IPS-20b (cell line): ENCODE results near the gene TRIAP1.

Experiments used
- H3K27ac ChIP-seq: one replicate; pipeline ENCODE4 v1.5.1; 2013; ENCODE audit warnings: low read length
- H3K27me3 ChIP-seq: 2 replicates; pipeline ENCODE4 v1.6.1; 2013; ENCODE audit warnings: mild to moderate bottlenecking, low read length, inconsistent platforms; ENCODE audit not compliant: insufficient read depth
- H3K36me3 ChIP-seq: 2 replicates; pipeline ENCODE4 v1.6.1; 2013; ENCODE audit warnings: low read depth, mild to moderate bottlenecking, inconsistent platforms, low read length, moderate library complexity; ENCODE audit not compliant: insufficient read depth
- H3K4me1 ChIP-seq: 2 replicates; pipeline ENCODE4 v1.6.1; 2013; ENCODE audit warnings: mild to moderate bottlenecking, control low read depth, inconsistent platforms, low read length, moderate library complexity; ENCODE audit not compliant: insufficient read depth
- H3K4me3 ChIP-seq: 2 replicates; pipeline ENCODE4 v1.5.1; 2013; ENCODE audit warnings: mild to moderate bottlenecking, low read length, inconsistent platforms
- H3K9ac ChIP-seq: 2 replicates; pipeline ENCODE4 v1.6.1; 2013; ENCODE audit warnings: low read depth, mild to moderate bottlenecking, inconsistent platforms, low read length, moderate library complexity
- H3K9me3 ChIP-seq: 2 replicates; pipeline ENCODE4 v1.6.1; 2013; ENCODE audit warnings: mild to moderate bottlenecking, low read depth, low read length, inconsistent platforms; ENCODE audit not compliant: insufficient read depth

Gene TRIAP1

DNA sequence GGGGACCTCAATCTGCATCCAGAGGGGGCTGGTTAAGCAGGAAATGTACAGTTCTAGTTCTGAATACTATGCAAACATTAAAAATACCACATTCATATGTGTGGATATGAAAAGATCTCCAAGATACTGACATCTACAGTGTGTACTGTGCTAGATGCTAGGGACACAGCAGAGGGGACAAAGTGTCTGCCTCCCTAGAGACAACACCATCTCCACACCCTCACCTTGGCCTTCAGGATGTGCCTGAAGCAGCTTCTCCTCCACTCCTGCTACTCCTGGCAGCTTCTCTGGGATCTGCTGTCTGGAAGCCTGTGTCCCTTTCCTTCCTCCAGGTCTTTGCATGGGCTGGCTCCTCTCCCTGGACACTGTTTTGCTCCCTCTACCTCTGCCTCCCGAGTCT lies 34.0 kb upstream of the TRIAP1 start:
- Histone ChIP-seq H3K9ac (peak overlapping the region; percentile 17; the same call in 1 of the 2 replicates), H3K4me1 (no peaks in the 10 kb centered on the region), H3K27ac (no peak overlapping the region), H3K4me3 (no peak overlapping the region), H3K9me3 (no peaks in the 10 kb centered on the region), H3K27me3 (no peaks in the 10 kb centered on the region), H3K36me3 (no peaks in the 10 kb centered on the region)

DNA sequence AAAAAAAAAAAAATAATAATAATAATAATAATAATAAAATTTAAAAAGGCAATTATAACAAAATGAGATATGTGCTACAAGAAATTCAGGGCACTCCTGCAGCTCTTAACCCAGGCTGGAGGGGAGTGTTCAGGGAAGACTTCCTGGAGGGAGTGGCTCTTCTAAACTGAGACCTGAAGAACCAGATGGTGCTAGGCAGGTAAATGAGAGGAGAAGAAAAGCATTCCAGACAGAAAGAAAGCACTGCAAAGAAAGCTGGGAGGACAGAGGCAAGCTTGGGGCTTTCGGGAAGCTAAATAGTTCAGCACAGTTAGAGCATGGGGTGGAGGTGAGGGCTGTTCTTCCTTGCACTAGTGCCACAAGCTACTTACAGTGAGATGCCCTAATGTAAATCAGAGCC lies 33.3 kb upstream of the TRIAP1 start:
- Histone ChIP-seq H3K27me3 (no peaks in the 10 kb centered on the region), H3K36me3 (no peaks in the 10 kb centered on the region), H3K9ac (no peak overlapping the region), H3K9me3 (no peaks in the 10 kb centered on the region), H3K4me3 (no peak overlapping the region), H3K4me1 (0 out of 2 replicates have a peak, but pooled peaks cover 2% of the 10 kb centered on the region), H3K27ac (no peak overlapping the region)

GRCh38 chr12:120475643-120476042 lies 29.5 kb upstream of the TRIAP1 start:
- Histone ChIP-seq H3K4me3 (no peak overlapping the region), H3K36me3 (no peaks in the 10 kb centered on the region), H3K27me3 (no peaks in the 10 kb centered on the region), H3K4me1 (0 out of 2 replicates have a peak, but pooled peaks cover 5% of the 10 kb centered on the region), H3K9me3 (no peaks in the 10 kb centered on the region), H3K27ac (no peak overlapping the region), H3K9ac (no peak overlapping the region)

DNA sequence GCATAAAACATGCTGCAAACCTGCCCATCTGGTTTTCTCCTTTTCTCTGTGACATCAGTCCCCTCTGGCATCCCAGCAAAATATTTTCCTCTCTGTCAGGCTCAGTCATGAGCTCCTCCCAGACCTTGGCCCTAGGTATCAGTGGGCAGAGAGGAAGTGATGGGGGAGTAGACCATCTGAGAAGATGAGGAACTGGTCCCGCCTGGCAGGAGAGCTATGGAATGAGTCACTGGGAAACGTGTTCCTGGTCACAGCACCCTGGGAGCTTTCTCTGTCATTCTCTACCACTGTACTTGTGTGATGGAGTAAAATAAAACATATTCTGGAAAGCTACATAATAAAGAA lies 28.4 kb upstream of the TRIAP1 start:
- no peaks in the 10 kb centered on the region for H3K9me3 ChIP-seq
- no peak overlapping the region for H3K9ac ChIP-seq
- H3K27ac ChIP-seq, result no peak overlapping the region

GRCh38 chr12:120473807-120474615 lies 27.8 kb upstream of the TRIAP1 start:
- Histone ChIP-seq H3K27ac (no peak overlapping the region), H3K9me3 (no peaks in the 10 kb centered on the region), H3K4me3 (no peak overlapping the region), H3K27me3 (no peaks in the 10 kb centered on the region), H3K4me1 (0 out of 2 replicates have a peak, but pooled peaks cover 5% of the 10 kb centered on the region), H3K36me3 (no peaks in the 10 kb centered on the region), H3K9ac (no peak overlapping the region)

More for the DNA sequence above, 28.4 kb upstream of the TRIAP1 start:
- H3K27me3 ChIP-seq, result no peaks in the 10 kb centered on the region
- no peak overlapping the region for H3K4me3 ChIP-seq
- H3K36me3 ChIP-seq, result no peaks in the 10 kb centered on the region
- H3K4me1 ChIP-seq, result 0 out of 2 replicates have a peak, but pooled peaks cover 5% of the 10 kb centered on the region

DNA sequence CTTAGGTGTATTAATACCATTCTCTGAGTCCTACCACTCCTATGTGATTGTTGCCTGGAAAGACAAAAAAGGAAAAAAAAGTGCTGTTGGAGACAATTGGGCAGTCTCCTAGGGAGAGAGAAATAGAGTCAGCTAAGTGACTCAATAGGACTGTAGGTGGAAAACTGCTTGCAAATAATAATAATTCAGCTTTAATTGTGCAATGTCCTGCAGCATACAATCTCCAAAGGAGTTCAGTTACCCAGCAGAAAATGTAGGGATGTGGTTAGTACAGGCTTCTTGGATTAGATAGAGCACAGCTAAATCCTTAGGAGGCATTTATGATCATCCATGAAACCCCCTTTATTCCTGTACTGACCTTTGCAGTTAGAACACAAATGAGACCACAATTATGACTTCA lies 26.3 kb upstream of the TRIAP1 start:
- Histone ChIP-seq H3K36me3 (peaks cover 2% of the 10 kb centered on the region), H3K9ac (no peak overlapping the region), H3K4me3 (no peak overlapping the region), H3K27ac (no peak overlapping the region), H3K4me1 (peaks cover 7% of the 10 kb centered on the region; the same call in 1 of the 2 replicates), H3K9me3 (no peaks in the 10 kb centered on the region), H3K27me3 (no peaks in the 10 kb centered on the region)

DNA sequence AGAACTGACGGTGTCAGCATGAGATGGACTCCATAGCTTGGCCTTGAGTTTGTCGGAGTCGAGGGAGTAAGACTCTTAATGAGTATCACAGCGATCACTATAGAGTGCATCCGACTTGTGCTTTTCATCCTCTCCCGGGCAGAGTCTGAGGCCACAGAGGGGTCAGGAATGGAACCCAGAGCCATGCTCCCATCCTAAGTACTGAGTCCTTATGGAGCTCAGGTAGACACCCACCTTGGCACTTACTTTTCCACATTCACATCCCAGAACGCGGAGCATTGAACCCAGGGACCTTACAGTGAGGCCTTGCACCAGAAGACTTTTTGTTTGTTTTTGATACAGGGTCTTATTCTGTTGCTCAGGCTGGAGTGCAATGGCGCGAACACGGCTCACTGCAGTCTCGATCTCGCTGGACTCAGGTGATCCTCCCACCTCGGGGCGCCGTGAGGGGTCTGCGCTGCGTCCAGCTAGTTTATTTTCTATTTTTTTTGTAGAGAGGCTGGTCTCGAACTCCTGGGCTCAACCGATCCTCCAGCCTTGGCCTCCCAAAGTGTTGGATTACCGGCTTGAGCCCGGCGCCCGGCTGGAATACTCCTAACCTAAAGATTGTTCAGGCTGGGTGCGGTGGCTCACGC lies 24.1 kb upstream of the TRIAP1 start:
- Histone ChIP-seq H3K27me3 (no peaks in the 10 kb centered on the region), H3K4me3 (peak overlapping the region; percentile 91), H3K36me3 (peaks cover 23% of the 10 kb centered on the region), H3K9me3 (no peaks in the 10 kb centered on the region), H3K9ac (peak overlapping the region; percentile 75; the same call in 1 of the 2 replicates), H3K4me1 (peaks cover 9% of the 10 kb centered on the region; the same call in 1 of the 2 replicates), H3K27ac (no peak overlapping the region)

GRCh38 chr12:120469450-120470149 lies 23.4 kb upstream of the TRIAP1 start, which contains the start of gene SRSF9:
Gene SRSF9 (minus strand): TSS chr12:120469748. CDS start chr12:120469609, 139 bp downstream.
- peaks cover 30% of the 10 kb centered on the region for H3K36me3 ChIP-seq
- peak within 1 kb of the TSS; percentile 89 for H3K9ac ChIP-seq
- H3K4me1 ChIP-seq, result peaks cover 9% of the 10 kb centered on the region; the same call in 1 of the 2 replicates
- H3K27me3 ChIP-seq, result no peaks in the 10 kb centered on the region
- H3K9me3 ChIP-seq, result no peaks in the 10 kb centered on the region
- H3K27ac ChIP-seq, result peak within 1 kb of the TSS; percentile 83
- peak within 1 kb of the TSS; percentile 91 for H3K4me3 ChIP-seq

DNA sequence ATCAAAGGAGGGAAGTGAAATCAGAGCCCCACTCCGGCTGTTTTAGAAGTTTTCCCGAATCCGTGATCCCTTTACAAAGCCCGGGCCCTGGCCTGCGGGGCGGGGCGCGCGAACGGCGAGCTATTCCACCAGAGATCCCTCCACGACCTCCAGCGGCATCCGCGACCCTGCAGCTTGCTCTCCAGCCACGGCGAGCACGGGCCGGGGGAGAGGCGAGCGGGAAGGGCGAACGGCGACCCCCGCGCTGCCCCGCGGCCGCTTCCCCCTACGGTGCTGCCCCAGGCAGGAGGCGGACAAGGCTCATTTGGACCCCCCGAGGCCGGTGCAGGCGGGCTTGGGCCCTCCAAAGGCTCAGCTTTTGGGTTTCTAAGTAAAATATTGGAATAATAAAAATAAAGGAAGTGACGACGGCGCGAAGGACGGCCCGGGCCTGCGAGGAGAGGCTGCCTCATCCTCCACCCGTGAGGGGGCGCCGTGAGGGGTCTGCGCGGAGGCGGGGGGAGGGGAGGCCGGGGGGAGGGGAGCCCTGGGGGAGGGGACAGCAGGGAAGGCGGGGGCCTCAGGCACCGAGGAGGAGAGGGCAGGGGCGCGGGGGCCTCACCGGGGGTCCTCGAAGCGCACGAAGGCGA lies 22.8 kb upstream of the TRIAP1 start:
- peak overlapping the region; percentile 89 for H3K9ac ChIP-seq
- H3K9me3 ChIP-seq, result no peaks in the 10 kb centered on the region
- H3K36me3 ChIP-seq, result peaks cover 36% of the 10 kb centered on the region
- peaks cover 4% of the 10 kb centered on the region; the same call in 1 of the 2 replicates for H3K4me1 ChIP-seq
- peak overlapping the region; percentile 83 for H3K27ac ChIP-seq
- H3K27me3 ChIP-seq, result no peaks in the 10 kb centered on the region
- peak overlapping the region; percentile 91 for H3K4me3 ChIP-seq

- Histone ChIP-seq H3K4me3 (peak overlapping the region; percentile 91), H3K36me3 (peaks cover 42% of the 10 kb centered on the region), H3K9me3 (no peaks in the 10 kb centered on the region), H3K4me1 (peaks cover 4% of the 10 kb centered on the region; the same call in 1 of the 2 replicates), H3K27ac (peak overlapping the region; percentile 39), H3K9ac (peak overlapping the region; percentile 89), H3K27me3 (no peaks in the 10 kb centered on the region)
Measured at GRCh38 chr12:120468325-120468820, 22.2 kb upstream of the TRIAP1 start.

DNA sequence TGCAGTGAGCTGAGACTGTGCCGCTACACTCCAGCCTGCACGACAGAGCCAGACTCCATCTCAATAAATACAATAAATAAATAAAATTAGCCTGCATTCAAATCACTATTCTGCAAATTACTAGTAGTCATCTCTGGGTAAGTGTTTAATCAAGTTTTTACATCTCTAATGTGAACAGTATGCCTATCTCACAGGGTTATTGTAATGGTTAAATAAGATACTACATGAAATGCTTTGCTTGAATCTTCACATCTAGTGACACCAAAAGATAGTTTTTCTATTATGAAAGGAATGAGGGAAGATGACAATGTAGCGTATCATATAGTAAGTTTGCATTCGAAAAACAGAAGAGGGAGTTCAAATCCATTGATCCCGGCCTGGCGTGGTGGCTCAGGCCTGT lies 21.3 kb upstream of the TRIAP1 start:
- H3K4me1 ChIP-seq, result peaks cover 4% of the 10 kb centered on the region; the same call in 1 of the 2 replicates
- no peak overlapping the region for H3K27ac ChIP-seq
- H3K4me3 ChIP-seq, result no peak overlapping the region
- H3K9me3 ChIP-seq, result no peaks in the 10 kb centered on the region
- no peaks in the 10 kb centered on the region for H3K27me3 ChIP-seq
- H3K36me3 ChIP-seq, result peaks cover 51% of the 10 kb centered on the region
- no peak overlapping the region for H3K9ac ChIP-seq
